ENCODE results near the gene TSSK2.

DNA sequence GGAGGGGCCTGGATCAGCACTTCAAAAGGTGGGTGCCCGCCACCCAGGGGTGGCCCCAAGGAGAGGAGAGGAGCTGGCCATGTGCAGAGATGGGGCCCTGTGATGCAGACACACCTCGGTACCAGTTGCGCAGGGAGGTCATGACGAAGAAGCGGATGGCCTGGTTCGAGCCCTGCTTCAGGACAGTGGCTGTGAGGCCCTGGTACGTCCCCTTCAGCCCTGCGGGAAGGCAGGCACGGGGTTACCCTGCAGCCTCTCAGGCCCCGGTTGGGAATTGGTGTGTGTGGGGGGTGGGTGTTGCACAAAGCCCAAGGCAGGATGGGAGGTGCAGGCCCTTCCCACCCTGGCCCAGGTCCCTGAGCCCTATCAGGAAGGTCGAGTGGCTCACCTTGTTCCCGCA is 45.6 kb downstream of the TSSK2 start:
- TF ChIP-seq NFRKB (IDR thresholded peaks at IDR 0.05), result no peak
- TF ChIP-seq ZNF384 (IDR thresholded peaks at IDR 0.05), result no peak
- no peak for TF ChIP-seq FOXK2 (IDR thresholded peaks at IDR 0.05)
- TF ChIP-seq LEF1 (IDR thresholded peaks at IDR 0.05; ENCODE audit: borderline replicate concordance), result no peak
- no peak for TF ChIP-seq ELF4 (IDR thresholded peaks at IDR 0.05)
- no peak for TF ChIP-seq BHLHE40 (IDR thresholded peaks at IDR 0.05; ENCODE audit: borderline replicate concordance)

All from HEK293T (cell line).